ENCODE data around the gene RGPD3.
"Not testable (repeated sequence)": the region's sequence is repeated elsewhere in the genome, so short reads cannot be mapped to it uniquely, and the experiment has no call there.

RGPD3 gene

DNA sequence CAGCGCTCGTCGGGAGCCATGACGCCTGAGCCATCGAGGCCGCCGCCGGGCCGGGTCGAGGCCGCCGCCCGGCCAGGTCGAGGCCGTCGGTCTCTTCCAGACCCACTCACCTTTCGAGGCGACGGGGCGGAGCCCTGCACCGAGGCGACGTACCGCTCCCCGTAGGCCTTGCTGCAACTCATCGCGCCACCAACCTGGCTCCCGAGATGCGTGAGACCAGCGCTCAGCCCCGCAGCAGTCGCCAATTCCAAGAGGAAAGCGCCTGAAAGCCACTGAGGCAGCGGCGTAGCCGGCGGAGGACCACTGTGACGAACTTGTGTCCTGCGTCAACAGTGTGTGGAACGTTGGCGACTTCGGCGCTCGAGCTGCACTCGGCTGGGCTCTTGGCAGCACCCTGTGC, at the start of gene RGPD3:
Gene RGPD3 (minus strand): TSS at position 307 of the 400 bp plus-strand sequence. CDS start 125 bp downstream, at position 182.
- DNase-seq (ENCODE audit: low read depth in 2 of 2), result not testable (repeated sequence)

DNA sequence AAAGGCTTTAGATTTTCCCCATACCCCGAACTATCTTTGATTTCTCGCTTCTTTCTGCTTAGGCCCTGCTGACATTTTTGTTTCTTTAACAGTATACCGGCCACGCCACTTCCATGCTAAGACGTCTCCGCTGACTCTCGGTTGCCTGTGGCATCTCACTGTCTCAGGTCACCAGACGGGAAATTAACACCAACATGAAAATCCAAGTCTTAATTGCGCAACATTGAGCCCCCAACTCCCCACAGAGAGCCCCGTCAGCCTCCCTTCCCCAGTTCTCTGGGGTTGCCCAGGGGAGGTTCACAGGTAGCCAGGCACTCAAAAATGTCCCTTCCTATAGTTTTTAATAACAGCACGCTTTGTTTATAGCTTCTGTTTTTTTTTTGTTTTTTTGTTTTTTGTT, 49.1 kb upstream of the RGPD3 start:
- DNase-seq (ENCODE audit: low read depth in 2 of 2), result no peak

DNA sequence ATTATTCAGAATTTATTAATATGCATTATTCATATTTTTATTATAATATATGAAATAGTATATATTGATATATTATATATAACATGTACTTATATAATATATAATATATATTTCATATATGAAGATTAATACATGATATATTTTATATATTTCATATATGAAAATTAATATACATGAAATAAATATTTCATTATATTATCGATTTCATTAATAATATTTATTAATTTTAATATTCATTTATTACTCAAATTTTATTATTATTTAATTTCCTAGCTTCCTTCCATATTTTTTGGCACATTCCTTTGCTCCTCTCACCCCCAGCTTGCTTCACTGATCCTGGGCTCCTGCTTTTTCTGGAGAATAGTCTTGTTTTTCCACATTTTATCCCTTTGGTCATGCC, 48.7 kb upstream of the RGPD3 start:
- no peak for DNase-seq (ENCODE audit: low read depth in 2 of 2)

DNA sequence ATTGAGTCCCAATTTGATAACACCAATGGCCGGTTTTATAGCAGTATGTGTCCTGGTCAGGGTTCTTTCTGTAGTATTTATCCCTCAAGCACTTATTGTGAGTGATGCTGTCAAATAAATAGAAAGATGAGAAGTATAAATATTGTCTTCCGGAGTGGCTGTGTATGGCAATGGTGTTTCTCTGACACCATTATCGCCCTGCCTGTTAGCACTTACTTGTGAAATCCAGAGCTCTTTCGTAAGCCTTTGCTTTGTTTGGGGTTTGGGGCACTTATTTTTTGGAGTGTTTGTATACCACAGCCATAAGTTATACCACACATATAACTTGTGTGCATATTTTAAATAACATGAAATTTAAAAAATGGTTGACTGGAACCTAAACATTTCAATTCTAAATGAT, 48.2 kb upstream of the RGPD3 start:
- DNase-seq (ENCODE audit: low read depth in 2 of 2), result no peak

DNA sequence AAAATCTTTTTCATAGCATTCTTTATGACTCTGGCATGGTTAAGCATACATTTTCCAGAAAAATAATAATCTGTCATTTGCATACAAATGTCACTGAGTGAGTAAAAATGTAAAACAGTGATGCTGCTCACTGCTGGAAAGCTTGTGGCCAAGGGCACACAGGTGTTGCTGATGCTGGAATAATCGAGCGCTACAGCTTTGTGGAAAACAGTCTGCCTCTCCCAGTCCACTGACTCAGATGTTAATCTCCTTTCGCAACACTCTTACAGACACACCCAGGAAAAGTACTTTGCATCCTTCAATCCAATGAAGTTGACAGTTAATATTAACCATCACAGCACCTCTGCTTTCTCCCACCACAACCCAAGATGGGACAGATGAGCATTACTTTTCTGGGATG, 46.6 kb upstream of the RGPD3 start:
- DNase-seq (ENCODE audit: low read depth in 2 of 2), result not testable (repeated sequence)

DNA sequence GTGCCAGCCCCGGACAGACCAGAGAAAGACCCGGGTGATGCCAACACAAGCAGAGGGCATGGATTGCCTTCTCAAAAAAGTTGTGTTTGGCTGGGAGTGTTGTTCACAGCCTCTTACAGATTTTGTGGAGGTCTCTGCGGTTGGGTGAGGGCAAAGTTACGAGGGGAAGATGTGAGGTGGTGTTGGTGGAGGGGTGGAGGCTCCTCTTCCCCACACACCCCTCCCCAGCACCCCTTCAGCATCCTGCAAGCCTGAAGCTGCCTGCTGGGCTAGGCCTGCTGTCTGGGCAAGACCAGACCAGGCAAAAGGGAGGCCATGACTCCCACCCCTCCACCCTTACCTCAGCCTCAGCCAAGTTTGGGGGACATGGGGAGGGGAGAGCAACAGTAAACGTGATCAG, 45.2 kb upstream of the RGPD3 start:
- not testable (repeated sequence) for DNase-seq (ENCODE audit: low read depth in 2 of 2)

DNA sequence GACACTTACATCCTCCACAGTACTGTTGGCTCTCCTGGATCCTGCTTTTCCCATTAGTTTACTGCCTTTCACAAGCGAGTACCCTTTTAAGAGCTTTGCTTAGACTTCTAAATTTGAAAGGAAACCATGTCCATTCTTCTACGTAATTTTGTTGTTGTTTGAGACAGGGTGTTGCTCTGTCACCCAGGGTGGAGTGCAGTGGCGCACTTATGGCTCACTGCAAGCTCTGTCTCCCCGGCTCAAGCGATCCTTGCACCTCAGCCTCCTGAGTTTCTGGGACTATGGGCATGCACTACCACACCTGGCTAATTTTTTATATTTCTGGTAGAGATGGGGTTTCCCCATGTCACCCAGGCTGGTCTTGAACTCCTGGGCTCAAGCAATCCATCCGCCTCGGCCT, 43.7 kb upstream of the RGPD3 start:
- DNase-seq (ENCODE audit: low read depth in 2 of 2), result not testable (repeated sequence)

DNA sequence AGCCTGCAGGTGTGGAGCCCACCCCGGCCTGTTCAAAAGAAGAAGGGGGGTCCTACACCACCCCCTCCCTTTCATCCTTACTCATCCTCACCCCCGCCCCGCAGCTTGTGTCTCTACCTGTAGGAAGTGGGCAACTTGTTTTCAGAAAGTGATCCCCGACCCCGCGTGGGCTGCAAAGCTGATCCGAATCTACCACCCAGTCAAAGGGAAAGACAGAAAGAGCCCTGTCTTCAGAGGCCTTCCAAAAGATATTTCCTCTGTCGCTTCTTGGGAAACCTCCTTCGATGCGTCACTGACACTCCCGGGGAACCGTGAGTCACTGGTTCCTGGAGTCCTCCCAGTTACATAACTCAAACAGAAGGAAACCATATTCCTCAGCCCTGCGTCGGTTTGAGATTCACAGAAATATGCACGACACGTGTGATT, 43.3 kb upstream of the RGPD3 start:
- peak; percentile 22 to 40 for DNase-seq (ENCODE audit: low read depth in 2 of 2)

DNA sequence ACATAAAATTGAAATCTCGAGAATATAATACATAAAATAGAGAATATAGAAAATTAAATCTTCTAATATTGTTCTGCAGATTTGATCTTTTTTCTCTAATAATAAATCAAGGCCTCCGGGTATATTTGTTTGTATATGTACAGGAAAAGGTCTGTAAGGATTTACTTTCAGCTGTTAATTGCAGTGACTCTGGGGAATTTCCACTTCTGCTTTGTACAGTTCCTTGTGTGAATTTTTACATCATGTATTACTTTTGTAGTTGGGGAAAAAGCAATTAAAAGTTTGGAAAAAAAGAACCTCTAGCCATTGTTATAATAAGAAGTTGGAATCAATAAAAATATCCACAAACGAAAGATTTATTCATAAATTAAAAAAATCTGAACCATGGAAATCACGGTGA, 42.6 kb upstream of the RGPD3 start:
- DNase-seq (ENCODE audit: low read depth in 2 of 2), result not testable (repeated sequence)

DNA sequence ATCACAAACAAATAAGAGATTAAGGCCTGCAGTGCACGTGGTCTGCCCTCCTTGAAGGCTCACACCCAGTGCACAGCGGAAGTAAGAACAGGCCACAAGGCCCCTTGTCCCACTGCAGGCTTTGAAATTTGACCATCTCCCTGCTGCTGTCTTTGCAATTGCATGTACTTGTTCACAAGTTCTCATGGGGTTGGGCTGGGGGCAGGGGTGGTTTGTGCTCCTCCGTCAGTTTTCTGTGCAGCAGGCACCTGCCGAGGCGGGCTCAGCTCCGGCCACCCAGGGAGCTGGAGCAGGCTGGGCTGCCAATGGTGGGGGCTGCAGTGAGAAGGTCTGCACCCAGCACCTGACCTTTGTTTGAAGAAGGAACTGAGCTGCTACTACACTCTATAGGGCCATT, 41.2 kb upstream of the RGPD3 start:
- not testable (repeated sequence) for DNase-seq (ENCODE audit: low read depth in 2 of 2)

DNA sequence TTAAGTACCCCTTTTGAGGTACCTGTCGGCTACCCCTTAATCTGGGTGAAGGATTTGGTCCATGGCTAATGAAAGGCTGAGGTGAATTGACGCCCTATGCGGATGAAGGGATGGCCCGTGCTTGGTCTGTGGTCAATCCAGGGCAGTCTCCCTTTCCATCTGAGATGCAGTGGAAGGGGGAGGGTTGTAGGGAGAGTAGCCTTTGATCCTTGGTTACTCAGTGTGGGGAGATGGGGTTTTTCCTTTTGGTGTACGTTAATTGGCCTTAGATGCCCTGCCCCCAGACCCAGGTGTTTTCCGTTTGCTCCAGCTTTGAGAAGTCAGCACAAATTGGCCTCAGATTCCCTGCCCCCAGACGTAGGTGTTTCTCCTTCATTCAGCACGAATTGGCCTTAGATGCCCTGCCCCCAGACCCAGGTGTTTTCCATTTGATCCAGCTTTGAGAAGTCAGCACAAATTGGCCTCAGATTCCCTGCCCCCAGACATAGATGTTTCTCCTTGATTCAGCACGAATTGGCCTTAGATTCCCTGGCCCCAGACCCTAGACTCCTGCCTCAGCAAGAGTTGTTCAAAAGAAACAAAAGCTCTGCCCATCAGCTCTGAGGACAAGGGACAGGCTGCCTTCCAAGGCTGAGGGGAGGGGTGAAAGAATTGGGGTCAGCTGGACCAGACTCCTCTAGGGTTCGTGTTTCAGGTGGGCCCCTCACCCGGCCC, 40.6 kb upstream of the RGPD3 start:
- DNase-seq (ENCODE audit: low read depth in 2 of 2), result not testable (repeated sequence)

DNA sequence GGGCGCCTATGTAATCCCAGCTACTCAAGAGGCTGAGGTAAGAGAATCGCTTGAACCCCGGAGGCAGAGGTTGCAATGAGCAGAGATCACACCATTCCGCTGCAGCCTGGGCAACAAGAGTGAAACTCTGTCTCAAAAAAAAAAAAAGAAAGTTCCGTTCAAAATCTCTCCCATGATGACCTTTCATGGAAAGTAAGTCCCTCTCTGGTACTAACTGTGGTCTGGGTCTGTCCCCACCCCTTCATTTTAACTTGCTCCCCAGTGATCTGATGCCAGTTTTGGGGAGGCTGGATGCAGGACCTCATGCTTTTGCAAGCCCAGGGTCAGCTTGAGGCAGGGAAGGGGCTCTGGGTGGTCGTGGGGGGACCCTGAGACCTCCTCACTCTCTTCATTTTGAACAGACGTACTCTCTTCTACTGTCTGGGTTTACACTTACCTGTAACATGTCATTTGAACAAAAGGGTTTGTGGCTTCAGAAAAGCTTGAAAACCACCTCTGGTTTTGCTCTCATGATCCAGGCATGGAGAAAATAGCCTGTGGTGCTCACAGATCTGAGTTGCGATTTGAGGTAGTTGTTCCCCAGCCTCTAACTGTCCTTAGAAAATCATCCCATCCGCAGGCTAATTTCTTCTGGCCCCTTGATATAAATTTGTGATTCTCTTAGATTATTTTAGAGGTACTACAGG, 37.9 kb upstream of the RGPD3 start:
- not testable (repeated sequence) for DNase-seq (ENCODE audit: low read depth in 2 of 2)

DNA sequence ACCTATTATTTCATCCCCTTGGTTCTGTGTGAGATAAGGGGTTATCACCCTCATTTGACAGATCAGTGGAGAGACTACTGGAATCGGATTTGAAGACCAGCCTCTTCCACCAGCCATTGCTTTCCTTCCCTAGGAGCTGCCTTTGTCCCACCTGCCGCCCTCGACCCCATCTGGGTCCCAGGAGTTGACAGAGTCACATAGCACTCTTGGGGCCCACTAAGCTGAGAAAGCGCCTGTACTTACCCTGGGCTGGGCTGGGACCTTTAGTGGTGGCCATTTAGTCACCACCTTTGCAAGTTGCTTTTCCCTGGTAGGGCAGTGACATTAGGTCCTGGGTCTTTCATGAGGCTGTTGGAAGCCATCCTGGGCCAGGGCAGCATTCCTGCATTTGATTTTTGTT, 36.6 kb upstream of the RGPD3 start:
- not testable (repeated sequence) for DNase-seq (ENCODE audit: low read depth in 2 of 2)

DNA sequence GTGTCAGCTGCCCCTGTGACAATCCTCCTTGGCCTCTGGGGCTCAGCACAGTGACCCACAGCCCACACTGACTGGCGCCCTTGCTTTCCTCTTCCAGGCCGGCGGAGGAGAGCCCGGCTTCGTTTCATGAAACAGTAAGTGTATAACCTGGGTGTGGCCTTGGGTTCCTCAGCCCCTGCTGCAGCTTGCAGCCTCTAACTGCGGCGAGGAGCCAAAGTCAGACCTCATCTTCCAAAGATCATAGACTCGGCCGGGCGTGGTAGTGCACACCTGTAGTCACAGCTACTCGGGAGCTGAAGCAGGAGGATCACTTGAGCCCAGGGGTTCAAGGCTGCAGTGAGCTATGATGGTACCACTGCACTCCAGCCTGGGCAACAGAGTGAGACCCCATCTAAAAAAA, 36.0 kb upstream of the RGPD3 start:
- not testable (repeated sequence) for DNase-seq (ENCODE audit: low read depth in 2 of 2)

DNA sequence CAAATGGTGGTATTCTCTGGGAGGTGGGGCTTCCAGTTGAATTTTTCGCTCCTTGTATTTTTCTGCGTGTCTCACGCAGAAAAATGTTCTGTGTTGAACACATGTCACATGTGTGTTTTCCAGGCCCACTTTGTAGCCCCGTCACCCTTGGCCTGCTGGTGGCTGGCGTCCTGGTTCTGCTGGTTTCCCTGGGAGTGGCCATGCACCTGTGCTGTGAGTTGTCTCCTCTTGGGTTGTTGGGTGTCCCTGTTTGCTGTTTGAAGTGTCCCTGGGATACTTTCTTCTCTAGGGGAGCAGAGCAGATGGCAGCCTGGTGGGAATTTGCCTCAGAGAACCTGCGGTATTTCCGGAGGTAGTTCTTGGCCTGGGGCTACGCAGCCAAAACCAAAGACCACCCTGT, 34.1 kb upstream of the RGPD3 start:
- DNase-seq (ENCODE audit: low read depth in 2 of 2), result not testable (repeated sequence)

DNA sequence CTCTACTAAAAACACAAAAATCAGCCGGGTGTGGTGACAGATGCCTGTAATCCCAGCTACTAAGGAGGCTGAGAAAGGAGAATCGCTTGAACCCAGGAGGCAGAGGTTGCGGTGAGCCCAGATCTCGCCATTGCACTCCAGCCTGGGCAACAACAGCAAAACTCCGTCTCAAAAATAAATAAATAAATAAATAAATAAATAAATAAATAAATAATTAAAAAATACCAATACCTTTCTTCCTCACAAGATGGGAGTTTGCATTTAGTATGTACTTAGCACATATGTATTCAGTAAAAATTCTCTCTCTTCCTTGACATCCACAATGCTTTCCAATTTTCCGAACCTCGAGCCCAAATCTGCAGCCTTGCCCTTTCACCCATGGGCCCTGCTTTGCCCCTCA, 32.1 kb upstream of the RGPD3 start:
- not testable (repeated sequence) for DNase-seq (ENCODE audit: low read depth in 2 of 2)

DNA sequence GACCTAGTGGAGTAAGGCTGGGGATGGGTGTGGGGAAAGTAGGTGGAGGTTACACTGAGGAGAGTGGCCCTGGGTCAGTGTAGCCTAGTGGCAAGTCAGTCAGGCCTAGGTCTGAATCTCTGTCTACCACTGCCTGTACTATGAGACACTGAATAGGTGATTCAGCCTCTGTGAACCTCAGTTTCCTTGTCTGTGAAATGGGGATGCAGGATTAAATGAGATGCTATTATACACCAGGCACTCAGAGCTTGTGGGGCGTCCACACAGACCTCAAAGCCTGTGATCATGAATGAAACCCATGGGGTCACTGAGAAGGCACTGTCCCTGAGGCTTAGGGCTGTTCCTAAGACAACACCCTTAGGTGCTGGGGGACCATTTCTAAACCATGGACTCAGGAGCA, 30.3 kb upstream of the RGPD3 start:
- not testable (repeated sequence) for DNase-seq (ENCODE audit: low read depth in 2 of 2)

DNA sequence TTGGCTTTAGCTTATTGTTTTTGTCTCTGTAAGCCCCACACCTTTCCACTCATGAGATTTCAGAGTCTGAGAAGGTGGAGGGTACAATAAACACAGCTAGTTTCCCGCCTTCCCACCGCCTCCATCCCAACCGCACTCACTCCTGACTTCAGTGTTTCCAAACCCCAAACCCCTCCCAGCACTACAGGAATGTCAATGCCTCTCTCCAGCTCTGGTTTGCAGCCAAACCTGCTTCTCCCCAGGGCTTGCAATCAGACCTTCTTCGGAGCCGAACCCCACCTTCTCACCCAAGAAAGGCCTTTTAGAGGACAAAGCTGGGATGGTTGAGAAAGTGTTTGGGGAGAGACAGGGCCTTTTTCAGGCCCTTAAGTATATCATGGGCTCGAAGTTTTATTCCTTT, 24.7 kb upstream of the RGPD3 start:
- DNase-seq (ENCODE audit: low read depth in 2 of 2), result not testable (repeated sequence)

DNA sequence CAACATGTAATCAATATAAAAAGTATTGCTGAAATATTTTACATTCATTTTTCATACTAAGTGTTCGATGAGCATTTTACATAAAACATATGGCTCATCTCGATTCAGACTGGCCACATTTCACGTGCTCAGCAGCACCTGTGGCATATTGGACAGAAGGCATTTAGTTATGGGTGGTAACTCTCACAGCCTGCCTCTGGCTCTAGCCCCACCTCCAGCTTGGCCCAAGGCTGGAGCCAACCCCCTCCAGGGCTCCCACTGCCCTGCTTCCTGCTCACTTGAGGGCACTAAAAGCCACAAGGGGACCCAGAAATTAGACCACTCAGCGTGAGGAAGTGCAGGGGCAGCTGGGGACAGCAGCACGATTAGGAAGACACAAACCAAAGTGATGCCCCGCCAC, 24.2 kb upstream of the RGPD3 start:
- DNase-seq (ENCODE audit: low read depth in 2 of 2), result not testable (repeated sequence)

DNA sequence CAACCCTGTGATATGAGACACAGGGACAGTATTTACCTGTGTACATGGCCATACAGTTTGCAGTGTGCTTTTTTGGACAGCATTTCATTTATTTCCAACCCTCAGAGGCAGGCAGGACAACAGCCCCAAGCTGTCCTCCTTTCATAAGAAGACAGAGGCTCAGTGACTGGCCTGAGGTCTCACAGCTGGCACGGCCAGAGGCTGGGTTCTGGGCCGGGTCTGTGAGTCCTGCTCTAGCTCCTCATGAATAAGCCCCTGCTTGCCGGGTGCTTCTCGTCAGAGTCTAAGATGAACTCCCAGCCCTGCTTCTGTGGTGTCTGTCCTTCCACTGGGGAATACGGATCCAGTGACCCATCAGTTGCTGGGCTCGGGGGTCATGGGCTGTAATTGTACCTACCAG, 21.5 kb upstream of the RGPD3 start:
- DNase-seq (ENCODE audit: low read depth in 2 of 2), result not testable (repeated sequence)

DNA sequence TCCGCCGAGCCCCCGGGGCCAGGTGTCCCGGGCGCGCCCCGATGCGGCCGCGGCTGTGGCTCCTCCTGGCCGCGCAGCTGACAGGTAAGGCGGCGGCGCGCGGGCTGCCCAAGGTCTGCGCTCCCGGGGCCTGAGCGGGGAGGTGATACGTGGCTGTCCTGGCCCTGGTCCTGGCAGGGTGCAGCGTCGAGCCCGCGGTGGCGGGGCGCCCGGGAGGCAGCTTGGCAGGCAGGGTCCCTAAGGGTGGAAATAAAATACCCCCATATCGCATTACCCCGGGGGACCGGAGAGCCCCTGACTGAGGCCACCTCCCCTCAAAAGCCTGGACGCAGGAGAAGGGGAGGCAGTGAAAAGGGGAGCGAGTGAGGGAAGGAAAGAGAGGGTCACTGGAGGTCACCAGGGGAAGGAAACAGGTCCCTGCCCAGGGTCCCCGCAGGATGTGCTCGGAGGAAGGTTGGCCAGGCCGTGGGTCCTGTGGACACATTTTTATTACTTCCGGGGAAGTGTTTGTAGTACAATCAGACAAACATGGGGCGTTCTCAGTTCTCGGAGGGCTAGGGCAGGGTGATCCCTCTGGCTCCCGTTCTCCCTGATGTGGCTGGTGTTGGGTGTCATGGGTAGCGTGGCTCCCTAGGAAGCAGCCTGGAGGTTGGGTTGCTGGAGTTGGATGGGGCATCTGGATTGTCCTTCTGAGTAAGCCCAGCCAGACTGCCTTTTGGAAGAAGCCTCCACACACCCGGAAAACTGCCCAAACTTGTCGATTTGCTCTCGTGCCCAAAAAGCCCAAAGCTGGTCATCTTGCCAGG, 19.4 kb upstream of the RGPD3 start:
- DNase-seq (ENCODE audit: low read depth in 2 of 2), result not testable (repeated sequence)

All from stimulated activated CD8-positive, alpha-beta memory T cell treated with anti-CD3 and anti-CD28 coated beads, Interleukin-15, amount 100 ng/mL, for 48 hours (primary cell).